A549 (cell line): ENCODE measurements around the gene FNDC7. TPM values are rescaled to one million over a fixed set of nuclear protein-coding genes. Genes with fewer than 3 reads are reported as not detected.
"Not testable (repeated sequence)": the region's sequence is repeated elsewhere in the genome, so short reads cannot be mapped to it uniquely, and the experiment has no call there.

ENCODE experiments used
- ATAC-seq, 2 experiments: fragments of 200-7000 bp in 1 of 2; fragments of >200 bp in 1 of 2; cut with Nextera tagmentation in 1 of 2; cut with Tn5 transposase in 1 of 2; 3 replicates each; pipeline versions ENCODE4 v1.8.0 to v1.9.1; 2018 to 2020; ENCODE audit warnings: mild to moderate bottlenecking in 1 of 2, moderate library complexity in 1 of 2
- CTCF ChIA-PET: fragments of 300-600 bp; sonication (Branson Sonifier 250); formaldehyde crosslinking; extraction: SDS; loops from one replicate; lab custom pipeline; 2021; ENCODE audit warnings: antibody characterized with exemption, inconsistent platforms; lab: Yijun Ruan, JAX
- POLR2A ChIA-PET: fragments of 350-600 bp; formaldehyde crosslinking; extraction: SDS; loops from one replicate; lab custom pipeline; 2021; ENCODE audit warnings: antibody characterized with exemption, inconsistent platforms; lab: Yijun Ruan, JAX
- DNase-seq, 2 experiments: peaks; one replicate each; pipeline versions ENCODE4 v3.0.0 to v3.0.0-alpha.2; 2011 to 2016; ENCODE audit warnings: low read depth in 1 of 2, low spot score in 1 of 2
- FAIRE-seq: peaks from 2 replicates; lab custom pipeline; 2011; peaks lifted over from hg19 to GRCh38; lab: Jason Lieb, UNC
- H3K27ac ChIP-seq, 2 experiments: fragments of >200 bp; sonication (Bioruptor Twin); formaldehyde crosslinking; 3 replicates each; pipeline ENCODE4 v1.5.1; 2016 to 2017
- H3K4me1 ChIP-seq: fragments of >200 bp; sonication (Bioruptor Twin); formaldehyde crosslinking; 3 replicates; pipeline ENCODE4 v1.6.1; 2016
- H3K4me2 ChIP-seq: fragments of >200 bp; sonication (Bioruptor Twin); formaldehyde crosslinking; 3 replicates; pipeline ENCODE4 v1.6.1; 2016
- H3K4me3 ChIP-seq: fragments of >200 bp; sonication (Bioruptor Twin); formaldehyde crosslinking; 3 replicates; pipeline ENCODE4 v1.5.1; 2016
- H3K9me3 ChIP-seq: fragments of >200 bp; sonication (Bioruptor Twin); formaldehyde crosslinking; 3 replicates; pipeline ENCODE4 v1.6.1; 2016
- ATOH8 ChIP-seq: fragments of 250-450 bp; sonication (Bioruptor Pico); IDR thresholded peaks from 2 replicates; pipeline ENCODE4 v1.5.0; 2020; ENCODE audit warnings: low read depth, mild to moderate bottlenecking, moderate library complexity
- EP300 ChIP-seq, 2 experiments: fragments of >200 bp; sonication (Bioruptor Twin); formaldehyde crosslinking; IDR thresholded peaks; 2 replicates in 1 of 2; 3 replicates in 1 of 2; pipeline ENCODE4 v1.6.1; 2016 to 2017
- FOXS1 ChIP-seq: fragments of 250-450 bp; sonication (Bioruptor Pico); IDR thresholded peaks from 2 replicates; pipeline ENCODE4 v1.5.0; 2020; ENCODE audit warnings: mild to moderate bottlenecking, moderate library complexity
- HDAC2 ChIP-seq: fragments of 200-600 bp; sonication (generic); IDR thresholded peaks from 2 replicates; pipeline ENCODE4 v1.6.1; 2016
- HOXA7 ChIP-seq: fragments of 250-450 bp; sonication (Bioruptor Pico); IDR thresholded peaks from 2 replicates; pipeline ENCODE4 v1.5.0; 2020; ENCODE audit warnings: mild to moderate bottlenecking, moderate library complexity
- JUN ChIP-seq, 2 experiments: fragments of >200 bp; sonication (Bioruptor Twin); formaldehyde crosslinking; IDR thresholded peaks; 2 replicates in 1 of 2; 3 replicates in 1 of 2; pipeline ENCODE4 v1.6.1; 2016 to 2017
- JUNB ChIP-seq: fragments of >200 bp; sonication (Bioruptor Twin); formaldehyde crosslinking; IDR thresholded peaks from 2 replicates; pipeline ENCODE4 v1.6.1; 2016
- KDM1A ChIP-seq: fragments of 200-600 bp; sonication (generic); IDR thresholded peaks from 2 replicates; pipeline ENCODE4 v1.6.1; 2016; ENCODE audit warnings: low read depth, mild to moderate bottlenecking
- TFCP2L1 ChIP-seq: fragments of 250-450 bp; sonication (Bioruptor Pico); IDR thresholded peaks from 2 replicates; pipeline ENCODE4 v1.5.0; 2021; ENCODE audit warnings: mild to moderate bottlenecking
- TP53 ChIP-seq: fragments of 250-450 bp; sonication (Bioruptor Pico); IDR thresholded peaks from 2 replicates; pipeline ENCODE4 v1.5.0; 2021; ENCODE audit warnings: mild to moderate bottlenecking, moderate library complexity
- USF2 ChIP-seq: fragments of 450-650 bp; IDR thresholded peaks from 2 replicates; pipeline ENCODE4 v1.6.1; 2014; ENCODE audit warnings: antibody characterized with exemption
- ZFP36 ChIP-seq: fragments of 450-650 bp; IDR thresholded peaks from 2 replicates; pipeline ENCODE4 v1.6.1; 2014; ENCODE audit warnings: borderline replicate concordance; ENCODE audit not compliant: partially characterized antibody
- WGBS: methylation state at CpG from one replicate; pipeline ENCODE4 v1.1.6; 2017; ENCODE audit errors: missing lambda C conversion rate; 5-methylcytosine and 5-hydroxymethylcytosine counted together
- polyA plus RNA-seq, 4 experiments: library from polyadenylated mRNA; depleted of rRNA in 3 of 4; stranded (reverse); fragments of >200 nt; fragmentation: RNase III in 1 of 4; extraction: RNeasy Plus Mini Kit Qiagen cat#74134 plus additional on column Dnase treatment in 1 of 4; gene quantifications; 2 replicates in 3 of 4; 3 replicates in 1 of 4; pipeline ENCODE4 v1.2.3, GENCODE V29; 2011 to 2017
- TF ChIP-seq, protein P1 (sequence below): IDR thresholded peaks from 2 replicates; pipeline ENCODE4 v1.6.1; 2012; ENCODE audit warnings: low read depth, borderline replicate concordance
- TF ChIP-seq, protein P2 (sequence below): fragments of 200-600 bp; sonication (generic); IDR thresholded peaks from 2 replicates; pipeline ENCODE4 v1.6.1; 2016; ENCODE audit warnings: antibody characterized with exemption, mild to moderate bottlenecking, moderate library complexity

Gene FNDC7
- polyA plus RNA-seq, 2 of the 4 experiments (the other 2 are of a cell fraction): not detected

DNA sequence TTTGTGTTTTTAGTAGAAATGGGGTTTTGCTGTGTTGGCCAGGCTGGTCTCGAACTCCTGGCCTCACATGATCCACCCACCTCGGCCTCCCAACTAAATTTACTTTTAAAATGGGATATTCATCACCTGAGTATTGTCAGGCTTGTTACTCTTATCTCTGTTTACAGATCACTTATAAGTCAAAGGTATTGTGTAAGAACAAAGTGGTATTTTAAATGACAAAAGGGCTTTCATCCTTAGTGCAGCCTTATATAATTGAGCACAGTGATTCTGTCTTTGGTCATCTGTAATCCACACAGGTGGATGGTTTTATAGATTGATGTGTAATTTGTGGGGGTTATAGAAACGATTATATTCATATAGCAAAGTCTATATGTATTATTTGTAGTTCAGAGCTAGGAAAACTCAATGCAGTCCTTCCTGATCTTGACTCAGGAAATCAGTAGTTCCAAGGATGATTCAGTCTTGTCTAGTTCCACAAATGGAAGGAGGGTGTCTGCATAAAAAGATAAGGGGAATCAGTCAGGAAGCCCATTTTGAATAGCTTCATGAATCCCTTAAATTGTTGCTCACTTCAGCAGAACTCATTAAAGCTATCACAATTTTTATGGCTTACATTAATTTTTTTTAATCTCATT is 68.3 kb downstream of the FNDC7 start:
- Histone ChIP-seq H3K9me3 (peaks cover 14% of the 10 kb centered on the region), H3K4me1 (no peaks in the 10 kb centered on the region), H3K4me2 (no peak overlapping the region), H3K4me3 (no peak overlapping the region), H3K27ac (no peak overlapping the region)
- ATAC-seq: no peak
- FAIRE-seq: no peak
- POLR2A ChIA-PET: no interaction called here
- no peak for DNase-seq
- CTCF ChIA-PET: no interaction called here
- TF ChIP-seq, protein P1, sequence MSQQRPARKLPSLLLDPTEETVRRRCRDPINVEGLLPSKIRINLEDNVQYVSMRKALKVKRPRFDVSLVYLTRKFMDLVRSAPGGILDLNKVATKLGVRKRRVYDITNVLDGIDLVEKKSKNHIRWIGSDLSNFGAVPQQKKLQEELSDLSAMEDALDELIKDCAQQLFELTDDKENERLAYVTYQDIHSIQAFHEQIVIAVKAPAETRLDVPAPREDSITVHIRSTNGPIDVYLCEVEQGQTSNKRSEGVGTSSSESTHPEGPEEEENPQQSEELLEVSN: no peak
- TF ChIP-seq JUNB: no peak
- TF ChIP-seq EP300 (IDR thresholded peaks at IDR 0.05): no peak
- TF ChIP-seq FOXS1 (CRISPR knock-in tag): no peak
- TF ChIP-seq, protein P2, sequence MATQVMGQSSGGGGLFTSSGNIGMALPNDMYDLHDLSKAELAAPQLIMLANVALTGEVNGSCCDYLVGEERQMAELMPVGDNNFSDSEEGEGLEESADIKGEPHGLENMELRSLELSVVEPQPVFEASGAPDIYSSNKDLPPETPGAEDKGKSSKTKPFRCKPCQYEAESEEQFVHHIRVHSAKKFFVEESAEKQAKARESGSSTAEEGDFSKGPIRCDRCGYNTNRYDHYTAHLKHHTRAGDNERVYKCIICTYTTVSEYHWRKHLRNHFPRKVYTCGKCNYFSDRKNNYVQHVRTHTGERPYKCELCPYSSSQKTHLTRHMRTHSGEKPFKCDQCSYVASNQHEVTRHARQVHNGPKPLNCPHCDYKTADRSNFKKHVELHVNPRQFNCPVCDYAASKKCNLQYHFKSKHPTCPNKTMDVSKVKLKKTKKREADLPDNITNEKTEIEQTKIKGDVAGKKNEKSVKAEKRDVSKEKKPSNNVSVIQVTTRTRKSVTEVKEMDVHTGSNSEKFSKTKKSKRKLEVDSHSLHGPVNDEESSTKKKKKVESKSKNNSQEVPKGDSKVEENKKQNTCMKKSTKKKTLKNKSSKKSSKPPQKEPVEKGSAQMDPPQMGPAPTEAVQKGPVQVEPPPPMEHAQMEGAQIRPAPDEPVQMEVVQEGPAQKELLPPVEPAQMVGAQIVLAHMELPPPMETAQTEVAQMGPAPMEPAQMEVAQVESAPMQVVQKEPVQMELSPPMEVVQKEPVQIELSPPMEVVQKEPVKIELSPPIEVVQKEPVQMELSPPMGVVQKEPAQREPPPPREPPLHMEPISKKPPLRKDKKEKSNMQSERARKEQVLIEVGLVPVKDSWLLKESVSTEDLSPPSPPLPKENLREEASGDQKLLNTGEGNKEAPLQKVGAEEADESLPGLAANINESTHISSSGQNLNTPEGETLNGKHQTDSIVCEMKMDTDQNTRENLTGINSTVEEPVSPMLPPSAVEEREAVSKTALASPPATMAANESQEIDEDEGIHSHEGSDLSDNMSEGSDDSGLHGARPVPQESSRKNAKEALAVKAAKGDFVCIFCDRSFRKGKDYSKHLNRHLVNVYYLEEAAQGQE: no peak
- no peak for TF ChIP-seq JUN (IDR thresholded peaks at IDR 0.05)
- no peak for TF ChIP-seq HDAC2
- TF ChIP-seq TFCP2L1 (CRISPR knock-in tag): no peak
- WGBS: 71% methylated on average over 3 of the region's 3 CpGs

DNA sequence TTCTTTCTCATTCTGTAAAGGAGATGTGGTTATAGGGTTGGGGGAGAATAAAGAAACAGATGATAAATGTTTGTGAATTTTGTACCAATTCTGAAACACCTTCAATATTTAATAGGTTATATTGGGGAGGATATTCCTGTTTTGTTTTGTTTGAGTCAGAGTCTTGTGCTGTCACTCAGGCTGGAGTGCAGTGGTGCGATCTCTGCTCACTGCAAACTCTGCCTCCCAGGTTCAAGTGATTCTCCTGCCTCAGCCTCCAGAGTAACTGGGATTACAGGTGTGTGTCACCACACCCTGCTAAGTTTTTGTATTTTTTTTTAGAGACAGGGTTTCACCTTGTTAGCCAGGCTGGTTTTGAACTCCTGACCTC is 68.9 kb downstream of the FNDC7 start:
- H3K4me1 ChIP-seq, ATAC-seq, H3K27ac ChIP-seq, DNase-seq, H3K4me3 ChIP-seq, CTCF ChIA-PET, FAIRE-seq, H3K4me2 ChIP-seq, POLR2A ChIA-PET: not testable (repeated sequence)
- peaks cover 15% of the 10 kb centered on the region for H3K9me3 ChIP-seq
- WGBS: 95% methylated on average over 1 of the region's 1 CpG

GRCh38 chr1:108785264-108785663 is 72.6 kb downstream of the FNDC7 start:
- no peak for ATAC-seq
- H3K4me3 ChIP-seq: no peak overlapping the region
- peak in 1 of 2 experiments; percentile 10 for DNase-seq
- peaks cover 15% of the 10 kb centered on the region for H3K9me3 ChIP-seq
- H3K4me2 ChIP-seq: no peak overlapping the region
- CTCF ChIA-PET: no interaction called here
- no peak for TF ChIP-seq TP53
- no peak for TF ChIP-seq ATOH8 (CRISPR knock-in tag)
- TF ChIP-seq USF2: no peak
- peak; percentile 92 for TF ChIP-seq ZFP36
- TF ChIP-seq, protein P1: no peak
- no peak for TF ChIP-seq HOXA7
- no peak for TF ChIP-seq KDM1A
- FAIRE-seq: no peak
- POLR2A ChIA-PET: no interaction called here
- 88% methylated on average over 6 of the region's 6 CpGs for WGBS
- no peaks in the 10 kb centered on the region for H3K4me1 ChIP-seq
- no peak overlapping the region for H3K27ac ChIP-seq
